CD8-positive, alpha-beta memory T cell (primary cell): ENCODE measurements around the gene OLA1. TPM values are rescaled to one million over a fixed set of nuclear protein-coding genes. Genes with fewer than 3 reads are reported as not detected.
"Not testable (repeated sequence)": the region's sequence is repeated elsewhere in the genome, so short reads cannot be mapped to it uniquely, and the experiment has no call there.

ENCODE experiments used
- CTCF ChIA-PET: fragments of 350-600 bp; sonication (Branson Sonifier 250); formaldehyde crosslinking; loops from one replicate; lab custom pipeline; 2021; ENCODE audit warnings: antibody characterized with exemption; lab: Charles Lee
- POLR2A ChIA-PET: fragments of 350-600 bp; sonication (Branson Sonifier 250); formaldehyde crosslinking; loops from one replicate; lab custom pipeline; 2021; ENCODE audit warnings: antibody characterized with exemption; lab: Charles Lee
- DNase-seq, 5 donors: peaks; one replicate each; pipeline versions ENCODE4 v3.0.0 to v3.0.0-alpha.2; 2020 to 2022; ENCODE audit warnings: mixed read lengths in 1 of 5
- H3K27ac ChIP-seq: one replicate; pipeline ENCODE4 v1.7.0; 2013; ENCODE audit warnings: low read depth, mild to moderate bottlenecking, low read length, moderate library complexity
- H3K27me3 ChIP-seq: 2 replicates; pipeline ENCODE4 v1.7.0; 2013; ENCODE audit warnings: low read length, mild to moderate bottlenecking; ENCODE audit not compliant: insufficient read depth, poor library complexity, severe bottlenecking
- H3K36me3 ChIP-seq: 2 replicates; pipeline ENCODE4 v1.7.0; 2013; ENCODE audit warnings: mild to moderate bottlenecking, low read length, moderate library complexity; ENCODE audit not compliant: insufficient read depth
- H3K4me1 ChIP-seq: 2 replicates; pipeline ENCODE4 v1.7.0; 2013; ENCODE audit warnings: mild to moderate bottlenecking, low read length, moderate library complexity; ENCODE audit not compliant: insufficient read depth
- H3K4me3 ChIP-seq: 2 replicates; pipeline ENCODE4 v1.7.0; 2013; ENCODE audit warnings: mild to moderate bottlenecking, low read length
- H3K9me3 ChIP-seq: 2 replicates; pipeline ENCODE4 v1.7.0; 2013; ENCODE audit warnings: mild to moderate bottlenecking, low read length
- H3K27ac Mint-ChIP-seq, 8 donors: one replicate each; pipeline ENCODE4 v1.8.0; 2020 to 2021; ENCODE audit warnings: mixed read lengths in 8 of 8, mild to moderate bottlenecking in 6 of 8, inconsistent platforms in 3 of 8, moderate library complexity in 3 of 8
- H3K27me3 Mint-ChIP-seq, 2 donors: one replicate each; pipeline ENCODE4 v1.8.0; 2020 to 2021; ENCODE audit warnings: mixed read lengths in 2 of 2, mild to moderate bottlenecking in 1 of 2, moderate library complexity in 1 of 2
- H3K36me3 Mint-ChIP-seq, 3 donors: one replicate each; pipeline ENCODE4 v1.8.0; 2020 to 2021; ENCODE audit warnings: mixed read lengths in 3 of 3, inconsistent platforms in 1 of 3, mild to moderate bottlenecking in 1 of 3
- H3K4me1 Mint-ChIP-seq, 3 donors: one replicate each; pipeline ENCODE4 v1.8.0; 2020 to 2021; ENCODE audit warnings: mixed read lengths in 3 of 3, inconsistent platforms in 1 of 3, mild to moderate bottlenecking in 1 of 3
- H3K4me3 Mint-ChIP-seq, 7 donors: one replicate each; pipeline ENCODE4 v1.8.0; 2020 to 2021; ENCODE audit warnings: mixed read lengths in 7 of 7, mild to moderate bottlenecking in 6 of 7, moderate library complexity in 4 of 7, inconsistent platforms in 2 of 7
- H3K9me3 Mint-ChIP-seq, 5 donors: one replicate each; pipeline ENCODE4 v1.8.0; 2020 to 2022; ENCODE audit warnings: mixed read lengths in 5 of 5, mild to moderate bottlenecking in 3 of 5, moderate library complexity in 2 of 5, inconsistent platforms in 1 of 5
- polyA plus RNA-seq: library from polyadenylated mRNA; unstranded; fragments of 300-500 nt; fragmentation: Illumina TruSeq; gene quantifications from one replicate; pipeline ENCODE4 v1.2.3, GENCODE V29; 2021
- total RNA-seq, 2 experiments: library from RNA; stranded (reverse); gene quantifications; one replicate each; pipeline ENCODE4 v1.2.3, GENCODE V29; 2021

Gene OLA1
- 100 to 1,000 TPM; 139 to 146 TPM for total RNA-seq
- polyA plus RNA-seq: 63.4 TPM

DNA sequence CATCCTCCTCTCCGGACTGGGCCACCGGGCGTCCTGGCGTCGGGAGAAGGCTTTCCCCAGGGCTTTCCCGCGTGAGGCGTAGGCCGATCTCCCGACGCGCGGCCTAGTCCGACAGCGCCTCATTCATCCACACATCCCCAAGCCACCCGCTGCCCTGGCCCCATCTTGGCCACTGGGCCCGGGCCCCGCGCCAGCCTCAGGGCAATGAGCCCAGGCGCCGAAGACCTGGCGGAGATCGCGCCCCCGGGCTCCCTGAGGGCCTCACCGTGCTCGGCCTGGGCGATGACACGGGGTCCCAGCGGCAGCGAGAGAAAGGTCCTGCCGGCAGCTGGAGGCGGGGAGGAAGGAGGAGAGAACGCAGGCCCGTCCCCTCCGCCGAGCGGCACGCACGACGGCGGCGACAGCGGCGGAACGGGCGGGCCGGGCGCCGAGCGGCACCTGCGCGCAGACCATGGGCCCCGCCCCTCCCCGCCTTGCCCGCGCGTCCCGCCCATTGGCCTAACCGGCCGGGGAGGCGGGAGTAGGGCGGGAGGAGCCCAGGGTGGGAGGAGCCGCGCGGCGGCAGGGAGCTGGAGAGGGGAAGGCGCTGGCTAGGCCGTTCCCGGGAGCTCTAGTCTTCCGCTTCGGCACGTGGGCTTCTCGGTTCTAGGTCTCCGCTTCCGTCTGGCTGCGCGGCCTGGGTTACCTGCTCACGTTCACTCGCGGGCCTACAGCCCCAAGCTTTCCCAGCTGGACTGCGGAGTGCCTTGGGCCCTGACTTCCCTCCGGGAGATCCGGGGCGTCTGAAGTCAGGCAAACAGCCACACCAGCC, at the start of gene OLA1:
Gene OLA1 (minus strand): TSS at position 346 of the 811 bp plus-strand sequence. CDS start 1,717 bp downstream, outside the sequence.
- peaks cover 16% of the 10 kb centered on the region for H3K4me1 ChIP-seq
- Mint-ChIP-seq H3K4me1 (peaks cover 25 to 37% (median 34%) of the 10 kb centered on the region in 3 donors), H3K36me3 (peaks cover 6 to 20% (median 8%) of the 10 kb centered on the region in 3 donors), H3K9me3 (no peaks in the 10 kb centered on the region), H3K4me3 (peak within 1 kb of the TSS; percentile 83 to 94 (median 85)), H3K27ac (peak within 1 kb of the TSS; percentile 14 to 90 (median 84)), H3K27me3 (peaks cover 0 to 6% of the 10 kb centered on the region in 2 donors)
- H3K9me3 ChIP-seq: no peaks in the 10 kb centered on the region
- DNase-seq: peak; percentile 94 to 96 (median 95)
- peak within 1 kb of the TSS; percentile 68 for H3K27ac ChIP-seq
- ChIA-PET POLR2A (interaction anchor here (0.6 to 1.0 kb wide), 3 partner anchors 118 to 286 kb away, joined by 3 read pairs; no protein-coding TSS in a partner anchor), CTCF (interaction anchor here (0.8 to 1.3 kb wide), 4 partner anchors 13 to 147 kb away, joined by 3 to 4 read pairs (median 4); partner anchors contain the start of gene SCRN3)
- no peaks in the 10 kb centered on the region for H3K36me3 ChIP-seq
- H3K4me3 ChIP-seq: peak within 1 kb of the TSS; percentile 83
- no peaks in the 10 kb centered on the region for H3K27me3 ChIP-seq

DNA sequence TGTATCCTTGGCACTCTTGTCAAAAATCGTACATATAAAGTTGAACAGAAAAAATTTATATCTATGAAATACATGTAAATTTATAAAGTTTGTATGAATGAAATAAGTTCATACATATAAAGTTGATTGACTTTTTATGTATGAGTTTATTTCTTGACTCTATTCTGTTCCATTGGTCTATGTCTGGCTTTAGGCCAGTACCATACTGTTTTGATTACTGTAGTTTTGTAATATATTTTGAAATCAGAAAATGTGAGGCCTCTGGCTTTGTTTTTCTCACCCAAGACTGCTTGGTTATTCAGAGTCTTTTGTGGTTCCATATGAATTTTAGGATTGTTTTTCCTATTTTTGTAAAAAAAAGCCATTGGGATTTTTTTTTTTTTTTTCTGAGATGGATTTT, 44.6 kb upstream of the OLA1 start:
- H3K9me3 ChIP-seq: no peaks in the 10 kb centered on the region
- Mint-ChIP-seq H3K36me3 (peaks cover 0 to 10% (median 0%) of the 10 kb centered on the region in 3 donors), H3K9me3 (peaks cover 6 to 26% (median 18%) of the 10 kb centered on the region in 5 donors)

DNA sequence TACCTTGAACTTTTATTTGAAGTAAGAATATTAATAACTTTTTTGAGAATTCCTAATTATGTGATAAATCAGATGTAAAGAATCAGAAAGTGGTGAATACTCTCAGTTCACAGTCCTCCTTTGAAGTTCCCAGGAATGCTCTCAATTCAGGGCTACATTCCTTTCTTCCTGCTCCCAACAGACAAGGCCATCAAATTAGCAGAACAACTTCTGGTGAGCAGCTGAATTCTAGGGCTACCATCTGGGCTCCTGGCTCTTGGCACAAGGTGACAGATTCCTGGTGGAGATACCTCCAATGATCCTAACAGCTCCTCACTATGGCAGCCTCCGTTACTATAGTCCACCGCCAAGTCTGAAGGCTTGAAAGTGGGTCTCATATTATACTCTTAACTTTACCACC, 37.8 kb upstream of the OLA1 start:
- Histone ChIP-seq H3K27me3 (no peaks in the 10 kb centered on the region), H3K9me3 (no peaks in the 10 kb centered on the region), H3K27ac (no peak overlapping the region), H3K4me3 (no peak overlapping the region), H3K36me3 (no peaks in the 10 kb centered on the region), H3K4me1 (no peaks in the 10 kb centered on the region)
- no peaks in the 10 kb centered on the region for H3K36me3 Mint-ChIP-seq
- CTCF ChIA-PET: no interaction called here
- POLR2A ChIA-PET: no interaction called here
- no peak overlapping the region for H3K4me3 Mint-ChIP-seq
- H3K27ac Mint-ChIP-seq: no peak overlapping the region
- peaks cover 0 to 12% (median 6%) of the 10 kb centered on the region in 5 donors for H3K9me3 Mint-ChIP-seq
- DNase-seq: no peak
- H3K4me1 Mint-ChIP-seq: no peaks in the 10 kb centered on the region
- H3K27me3 Mint-ChIP-seq: peaks cover 24 to 61% of the 10 kb centered on the region in 2 donors

More for the DNA sequence above, 44.6 kb upstream of the OLA1 start:
- no peaks in the 10 kb centered on the region for H3K27me3 ChIP-seq
- H3K4me3 Mint-ChIP-seq: no peak overlapping the region
- no peak overlapping the region for H3K27ac Mint-ChIP-seq
- ChIA-PET POLR2A (no interaction called here), CTCF (no interaction called here)
- H3K4me3 ChIP-seq: no peak overlapping the region
- H3K4me1 Mint-ChIP-seq: no peaks in the 10 kb centered on the region
- no peaks in the 10 kb centered on the region for H3K36me3 ChIP-seq
- DNase-seq: no peak
- H3K4me1 ChIP-seq: no peaks in the 10 kb centered on the region
- no peak overlapping the region for H3K27ac ChIP-seq
- H3K27me3 Mint-ChIP-seq: peaks cover 17 to 23% of the 10 kb centered on the region in 2 donors

DNA sequence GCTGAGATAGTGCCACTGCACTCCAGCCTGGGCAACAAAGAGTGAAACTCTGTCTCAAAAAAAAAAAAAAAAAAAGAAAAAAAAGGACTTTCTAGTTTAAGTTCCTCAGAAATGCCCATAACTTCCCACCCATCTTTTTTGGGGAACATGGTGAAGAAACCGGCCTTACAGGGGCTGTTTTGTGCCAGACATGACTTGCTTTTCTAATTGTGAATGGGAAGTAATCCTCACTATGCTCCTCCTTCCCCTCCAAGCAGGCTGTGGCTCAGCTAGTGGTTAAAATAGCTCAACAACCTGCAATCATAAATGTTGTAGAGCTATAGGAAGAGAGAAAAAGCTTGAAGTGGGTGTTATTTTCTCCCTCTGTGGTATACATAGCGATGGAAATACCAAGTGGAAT, 34.1 kb upstream of the OLA1 start:
- Mint-ChIP-seq H3K27ac (no peak overlapping the region), H3K4me3 (no peak overlapping the region), H3K36me3 (no peaks in the 10 kb centered on the region), H3K27me3 (peaks cover 23 to 55% of the 10 kb centered on the region in 2 donors), H3K9me3 (peaks cover 0 to 2% (median 0%) of the 10 kb centered on the region in 5 donors), H3K4me1 (no peaks in the 10 kb centered on the region)
- Histone ChIP-seq H3K4me3 (no peak overlapping the region), H3K27ac (no peak overlapping the region), H3K36me3 (no peaks in the 10 kb centered on the region), H3K9me3 (no peaks in the 10 kb centered on the region), H3K27me3 (no peaks in the 10 kb centered on the region), H3K4me1 (no peaks in the 10 kb centered on the region)
- no peak for DNase-seq
- ChIA-PET POLR2A (no interaction called here), CTCF (interaction anchor here (1.3 kb wide), 1 partner anchor 59 kb away, joined by 4 read pairs; no protein-coding TSS in a partner anchor)

DNA sequence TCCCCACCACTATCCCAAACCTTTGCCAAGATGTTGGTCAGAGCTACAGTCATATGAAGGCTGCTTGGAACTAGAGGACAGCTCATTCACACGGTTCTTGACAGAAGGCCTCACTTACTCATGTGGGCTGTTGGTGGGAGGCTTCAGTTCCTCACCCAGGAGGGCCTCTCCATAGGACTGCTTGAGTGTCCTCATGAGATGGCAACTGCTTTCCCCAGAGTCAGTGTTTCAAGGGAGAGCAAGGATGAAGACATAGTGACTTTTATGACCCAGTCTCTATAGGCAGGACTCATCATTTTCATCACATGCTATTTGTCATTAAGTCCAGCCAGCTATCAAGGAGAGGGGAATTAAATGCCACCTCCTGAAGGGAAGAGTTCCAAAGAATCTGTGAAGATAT, 33.4 kb upstream of the OLA1 start:
- Histone ChIP-seq H3K27me3 (no peaks in the 10 kb centered on the region), H3K9me3 (no peaks in the 10 kb centered on the region), H3K27ac (no peak overlapping the region), H3K4me3 (no peak overlapping the region), H3K4me1 (no peaks in the 10 kb centered on the region), H3K36me3 (no peaks in the 10 kb centered on the region)
- DNase-seq: no peak
- Mint-ChIP-seq H3K27ac (no peak overlapping the region), H3K4me1 (no peaks in the 10 kb centered on the region), H3K4me3 (no peak overlapping the region), H3K36me3 (no peaks in the 10 kb centered on the region), H3K27me3 (peaks cover 23 to 52% of the 10 kb centered on the region in 2 donors), H3K9me3 (peaks cover 0 to 2% (median 0%) of the 10 kb centered on the region in 5 donors)
- ChIA-PET POLR2A (no interaction called here), CTCF (no interaction called here)

DNA sequence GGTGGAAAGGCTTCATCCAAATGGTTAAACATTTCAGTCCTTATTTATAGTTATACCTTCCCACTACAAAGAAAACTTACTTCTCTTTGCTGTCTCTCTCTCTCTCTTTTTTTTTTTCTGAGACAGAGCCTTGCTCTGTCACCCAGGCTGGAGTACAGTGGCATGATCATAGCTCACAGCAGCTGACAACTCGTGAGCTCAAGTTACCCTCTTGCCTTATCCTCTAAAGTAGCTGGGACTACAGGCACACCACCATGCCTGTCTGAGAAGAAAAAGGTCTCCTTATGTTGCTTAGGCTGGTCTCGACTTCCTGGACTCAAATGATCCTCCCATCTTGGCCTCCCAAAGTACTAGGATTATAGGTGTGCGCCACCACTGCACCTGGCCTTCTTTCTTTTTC, 32.3 kb upstream of the OLA1 start:
- peaks cover 0 to 2% (median 0%) of the 10 kb centered on the region in 5 donors for H3K9me3 Mint-ChIP-seq
- no peak overlapping the region for H3K4me3 Mint-ChIP-seq
- Histone ChIP-seq H3K4me3 (no peak overlapping the region), H3K27ac (no peak overlapping the region), H3K9me3 (no peaks in the 10 kb centered on the region), H3K4me1 (no peaks in the 10 kb centered on the region), H3K27me3 (no peaks in the 10 kb centered on the region), H3K36me3 (no peaks in the 10 kb centered on the region)
- DNase-seq: no peak
- no peak overlapping the region for H3K27ac Mint-ChIP-seq
- H3K27me3 Mint-ChIP-seq: peaks cover 23 to 44% of the 10 kb centered on the region in 2 donors
- ChIA-PET POLR2A (no interaction called here), CTCF (interaction anchor here (0.7 kb wide), 1 partner anchor 1066 kb away, joined by 3 read pairs; no protein-coding TSS in a partner anchor)
- H3K36me3 Mint-ChIP-seq: no peaks in the 10 kb centered on the region
- H3K4me1 Mint-ChIP-seq: no peaks in the 10 kb centered on the region

DNA sequence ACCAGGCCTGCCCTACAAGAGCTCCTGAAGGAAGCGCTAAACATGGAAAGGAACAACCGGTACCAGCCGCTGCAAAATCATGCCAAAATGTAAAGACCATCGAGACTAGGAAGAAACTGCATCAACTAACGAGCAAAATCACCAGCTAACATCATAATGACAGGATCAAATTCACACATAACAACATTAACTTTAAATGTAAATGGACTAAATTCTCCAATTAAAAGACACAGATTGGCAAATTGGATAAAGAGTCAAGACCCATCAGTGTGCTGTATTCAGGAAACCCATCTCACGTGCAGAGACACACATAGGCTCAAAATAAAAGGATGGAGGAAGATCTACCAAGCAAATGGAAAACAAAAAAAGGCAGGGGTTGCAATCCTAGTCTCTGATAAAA, 21.9 kb upstream of the OLA1 start:
- CTCF ChIA-PET: not testable (repeated sequence)

DNA sequence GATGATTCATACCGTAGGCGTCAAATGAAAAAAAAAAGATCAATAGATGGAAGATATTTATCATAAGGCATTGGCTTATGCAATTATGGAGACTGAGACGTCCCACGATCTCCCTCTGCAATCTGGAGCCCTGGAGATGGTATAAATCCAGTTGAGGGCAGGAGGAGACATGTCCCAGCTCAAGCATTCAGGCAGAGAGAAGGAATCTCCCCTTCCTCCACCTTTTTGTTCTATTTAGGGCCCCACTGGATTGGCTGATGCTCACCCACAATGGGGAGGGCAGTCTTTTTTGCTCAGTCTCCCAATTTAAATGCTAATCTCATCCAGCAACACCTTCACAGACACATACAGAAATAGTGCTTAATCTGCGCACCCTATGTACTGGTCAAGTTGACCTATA, 18.0 kb upstream of the OLA1 start:
- no peaks in the 10 kb centered on the region for H3K4me1 Mint-ChIP-seq
- CTCF ChIA-PET: no interaction called here

More for the DNA sequence above, 21.9 kb upstream of the OLA1 start:
- H3K9me3 Mint-ChIP-seq, H3K27me3 ChIP-seq, H3K27ac Mint-ChIP-seq, H3K9me3 ChIP-seq, DNase-seq, H3K4me3 Mint-ChIP-seq, H3K27ac ChIP-seq, H3K4me1 Mint-ChIP-seq, POLR2A ChIA-PET, H3K36me3 ChIP-seq, H3K36me3 Mint-ChIP-seq, H3K4me3 ChIP-seq, H3K4me1 ChIP-seq: not testable (repeated sequence)
- H3K27me3 Mint-ChIP-seq: peaks cover 18 to 38% of the 10 kb centered on the region in 2 donors

More for the DNA sequence above, 18.0 kb upstream of the OLA1 start:
- no peak overlapping the region for H3K27ac Mint-ChIP-seq
- H3K4me3 Mint-ChIP-seq: no peak overlapping the region
- no peak for DNase-seq
- Histone ChIP-seq H3K4me1 (no peaks in the 10 kb centered on the region), H3K36me3 (no peaks in the 10 kb centered on the region), H3K9me3 (no peaks in the 10 kb centered on the region), H3K27me3 (peaks cover 5% of the 10 kb centered on the region), H3K4me3 (no peak overlapping the region), H3K27ac (no peak overlapping the region)
- no peaks in the 10 kb centered on the region for H3K36me3 Mint-ChIP-seq
- H3K27me3 Mint-ChIP-seq: peaks cover 21 to 58% of the 10 kb centered on the region in 2 donors
- POLR2A ChIA-PET: no interaction called here
- peaks cover 0 to 2% (median 0%) of the 10 kb centered on the region in 5 donors for H3K9me3 Mint-ChIP-seq
